Measurements from ENCODE around the gene TIAM1.

The TIAM1 gene

DNA sequence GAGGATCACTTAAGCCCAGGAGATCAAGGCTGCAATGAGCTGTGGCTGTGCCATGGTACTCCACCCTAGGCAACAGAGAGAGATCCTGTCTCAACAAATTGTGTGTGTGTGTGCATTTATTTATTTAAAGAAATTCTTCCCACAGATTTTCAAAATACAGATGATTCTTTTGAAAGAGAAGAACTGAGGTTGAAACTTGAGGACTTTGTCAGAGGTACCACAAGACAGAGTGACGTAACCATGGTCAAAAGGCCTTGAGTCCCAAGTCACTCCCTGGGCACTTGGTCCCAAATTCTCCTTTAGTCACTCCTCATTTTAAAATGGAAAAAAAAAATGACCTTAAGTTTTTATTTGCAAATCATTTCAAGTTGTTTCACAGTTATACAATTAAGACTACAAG, 57.4 kb downstream of the TIAM1 start:
- DNase-seq (ENCODE audit: low spot score) = no peak

DNA sequence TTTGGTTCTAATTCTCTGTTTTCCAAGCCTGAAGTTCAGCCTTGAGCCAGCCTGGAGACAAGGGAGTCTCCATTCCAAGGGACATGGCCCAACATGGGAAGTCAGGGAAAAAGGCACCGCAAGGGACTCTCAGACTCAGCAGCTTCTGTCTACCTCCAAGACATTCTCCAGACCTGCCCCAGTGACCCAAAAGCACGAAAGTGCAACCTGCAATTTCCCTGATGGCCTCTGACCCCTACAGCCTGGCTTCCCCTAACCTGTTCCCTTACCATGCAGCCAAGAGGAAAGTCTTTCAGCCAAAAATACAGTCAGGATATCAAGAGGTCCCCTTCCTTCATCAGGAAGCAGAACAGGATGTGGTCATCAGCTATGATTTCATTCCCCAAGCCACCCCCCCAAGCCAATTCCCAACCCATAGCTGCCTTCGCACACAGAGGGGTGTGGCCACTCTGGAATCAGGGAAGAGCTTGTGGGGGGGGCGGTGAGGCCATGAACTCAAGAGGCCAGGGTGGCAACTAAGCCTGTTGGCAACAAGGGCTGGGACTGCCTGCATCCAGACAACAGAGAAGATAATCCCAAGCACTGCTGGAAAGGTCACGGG, 59.2 kb downstream of the TIAM1 start:
- DNase-seq (ENCODE audit: low spot score) = no peak

DNA sequence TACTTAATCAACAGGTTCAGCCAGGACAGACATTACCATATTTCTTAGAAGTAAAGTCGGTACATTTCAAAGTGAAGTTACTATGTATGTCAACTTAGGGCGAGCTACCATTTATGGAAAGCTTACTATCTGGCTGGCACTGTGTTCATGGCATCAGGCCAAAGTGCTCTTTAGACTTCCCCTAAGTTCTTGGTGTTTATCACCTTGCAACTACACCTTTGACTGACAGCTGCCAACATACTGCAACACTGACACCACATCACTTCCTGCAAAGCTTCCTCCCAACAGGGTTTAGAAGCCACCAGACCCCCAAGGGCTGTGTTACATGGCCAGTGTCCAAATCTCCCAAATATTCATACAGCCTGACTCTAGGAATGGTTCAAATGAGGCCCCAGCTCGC, 61.0 kb downstream of the TIAM1 start:
- DNase-seq (ENCODE audit: low spot score) = no peak

DNA sequence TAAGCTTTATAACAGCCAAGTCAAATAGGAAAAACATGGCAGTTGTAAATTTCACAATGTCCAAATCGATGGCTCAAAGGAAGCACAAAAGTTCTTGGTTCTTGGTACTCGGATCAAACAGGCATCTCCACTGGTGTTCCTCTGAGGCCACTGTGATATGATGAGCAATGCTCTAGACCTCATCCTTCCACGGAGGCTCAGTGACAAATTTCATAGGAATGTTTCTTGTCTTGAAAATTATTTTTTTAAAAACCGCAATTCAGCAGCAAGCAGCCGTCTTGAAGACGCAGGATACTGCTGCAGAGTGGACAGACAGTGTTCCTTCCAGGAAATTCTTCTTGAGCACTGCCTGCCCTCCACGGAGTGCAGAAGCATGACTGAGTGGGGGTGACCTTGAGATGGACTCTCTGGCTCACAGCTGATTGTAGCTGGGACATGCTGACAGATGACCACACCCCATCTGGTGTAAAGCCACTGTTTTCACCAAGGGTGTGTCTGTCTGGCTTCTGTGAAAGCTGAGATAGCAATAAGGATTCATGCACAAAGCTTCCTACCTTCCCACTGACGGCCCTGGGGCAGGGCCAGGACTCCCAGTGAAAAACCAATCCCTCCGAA, 61.9 kb downstream of the TIAM1 start:
- no peak for DNase-seq (ENCODE audit: low spot score)

DNA sequence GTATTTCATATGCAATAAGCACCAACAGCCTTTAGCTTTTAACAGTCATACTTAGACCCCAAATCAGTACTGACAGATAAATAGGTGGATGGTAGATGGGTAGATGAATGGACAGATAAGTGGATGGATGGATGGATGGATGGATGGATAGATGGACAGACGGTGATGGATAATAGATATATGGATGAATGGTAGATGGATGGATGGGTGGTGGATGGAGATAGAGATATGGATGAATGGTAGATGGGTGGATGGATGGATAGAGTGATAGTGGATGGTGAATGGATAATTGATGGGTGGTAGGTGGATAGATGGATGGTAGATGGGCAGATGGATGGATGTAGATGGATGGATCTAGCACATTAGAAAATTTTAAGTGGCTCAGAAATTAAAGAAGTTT, 62.5 kb downstream of the TIAM1 start:
- DNase-seq (ENCODE audit: low spot score) = no peak

DNA sequence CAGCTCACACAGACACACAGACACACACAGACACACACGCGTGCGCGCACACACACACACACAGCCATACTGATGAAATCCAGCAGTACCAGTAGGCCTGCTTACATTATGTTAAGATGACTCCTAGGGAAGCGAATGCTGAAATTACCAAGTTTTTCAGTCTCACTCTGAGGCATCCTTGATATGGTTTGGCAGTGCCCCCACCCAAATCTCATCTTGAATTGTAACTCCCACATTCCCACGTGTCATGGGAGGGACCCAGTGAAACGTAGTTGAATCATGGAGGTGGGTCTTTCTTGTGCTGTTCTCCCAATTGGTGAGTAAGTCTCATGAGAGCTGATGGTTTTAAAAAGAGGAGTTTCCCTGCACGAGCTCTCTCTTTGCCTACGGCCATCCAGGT, 64.1 kb downstream of the TIAM1 start:
- no peak for DNase-seq (ENCODE audit: low spot score)

DNA sequence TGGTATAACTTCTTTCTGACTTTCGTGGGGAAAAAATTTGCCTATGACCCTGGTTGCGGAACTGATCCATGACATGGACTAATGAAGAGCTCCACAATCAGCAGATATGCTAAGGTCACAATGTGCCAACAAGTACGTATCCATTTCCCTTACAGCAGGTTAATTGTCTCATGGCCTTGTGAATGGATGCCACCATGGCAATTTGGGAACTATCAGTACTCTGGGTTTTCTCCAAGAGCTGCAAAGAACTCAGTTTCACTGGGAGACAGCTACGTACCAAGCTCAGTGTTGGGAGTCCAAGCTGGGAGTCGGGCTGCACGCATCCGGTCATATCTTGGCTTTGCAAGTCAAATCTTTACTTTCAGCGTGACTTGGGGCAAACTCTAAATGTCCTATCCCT, 64.8 kb downstream of the TIAM1 start:
- DNase-seq (ENCODE audit: low spot score) = no peak

DNA sequence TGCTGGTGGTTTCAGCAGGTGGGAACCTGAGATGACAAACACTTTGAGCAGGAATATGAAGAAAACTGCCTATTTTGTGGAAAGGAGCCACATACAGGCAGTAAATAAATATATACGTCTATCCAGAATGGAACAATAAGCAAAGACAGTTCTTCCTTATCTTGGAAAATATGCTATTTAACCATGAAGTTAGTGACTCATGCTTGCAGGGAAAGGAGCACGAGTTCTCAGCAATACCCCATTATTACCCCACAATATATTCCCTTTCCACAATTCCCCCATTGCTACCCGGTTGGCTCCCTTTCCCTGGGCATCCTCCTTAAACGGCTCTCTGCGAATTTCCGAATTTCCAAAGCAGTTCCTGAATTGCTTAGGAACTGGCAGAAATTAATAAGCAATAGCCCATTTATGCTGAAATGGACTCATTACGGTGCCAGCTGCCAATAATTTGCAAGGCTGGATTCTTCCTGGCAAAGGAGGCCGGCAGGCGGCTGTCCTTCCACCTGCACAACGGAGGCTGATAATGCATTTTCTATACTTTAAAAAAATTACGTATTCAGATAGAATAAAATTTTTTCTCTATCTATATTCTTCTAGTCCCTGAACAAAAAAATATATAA, 65.4 kb downstream of the TIAM1 start:
- no peak for DNase-seq (ENCODE audit: low spot score)

DNA sequence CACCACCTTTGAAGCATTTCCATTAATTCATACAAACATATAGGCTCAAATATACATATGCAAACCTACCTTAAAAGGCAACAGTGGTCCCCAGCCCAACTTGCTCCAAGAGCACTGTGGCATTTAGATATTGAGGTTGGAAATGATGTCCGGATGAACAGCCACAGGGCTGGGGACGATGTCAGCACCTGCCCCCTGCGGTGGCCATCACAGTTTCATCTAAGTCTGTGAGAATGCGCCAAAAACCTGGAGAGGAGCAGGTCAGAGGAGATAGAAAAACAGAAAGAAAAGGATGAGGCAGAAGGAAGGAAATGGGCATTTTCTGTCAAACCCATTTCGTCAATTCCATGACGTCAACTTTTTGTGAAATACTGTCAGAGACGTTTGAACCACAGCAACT, 67.4 kb downstream of the TIAM1 start:
- DNase-seq (ENCODE audit: low spot score) = no peak

DNA sequence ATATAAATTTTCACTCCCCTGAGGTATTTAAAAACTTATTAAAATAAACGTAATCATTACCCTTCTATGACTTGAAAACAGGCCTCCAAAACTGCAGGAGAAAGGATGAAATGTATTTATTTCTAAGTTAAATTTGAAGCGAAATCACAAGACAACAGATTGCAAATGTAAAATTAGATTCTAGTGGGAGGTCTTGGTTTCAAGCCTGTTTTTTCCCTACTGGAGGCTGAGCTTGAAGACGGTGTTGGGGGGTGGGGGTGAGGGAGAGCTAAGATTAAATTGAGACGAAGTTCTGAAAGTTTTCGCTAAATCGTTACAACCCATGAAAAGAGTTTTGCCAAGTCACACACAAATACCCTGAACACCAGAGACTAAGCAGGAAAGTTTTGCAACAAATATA, 68.2 kb downstream of the TIAM1 start:
- DNase-seq (ENCODE audit: low spot score) = no peak

DNA sequence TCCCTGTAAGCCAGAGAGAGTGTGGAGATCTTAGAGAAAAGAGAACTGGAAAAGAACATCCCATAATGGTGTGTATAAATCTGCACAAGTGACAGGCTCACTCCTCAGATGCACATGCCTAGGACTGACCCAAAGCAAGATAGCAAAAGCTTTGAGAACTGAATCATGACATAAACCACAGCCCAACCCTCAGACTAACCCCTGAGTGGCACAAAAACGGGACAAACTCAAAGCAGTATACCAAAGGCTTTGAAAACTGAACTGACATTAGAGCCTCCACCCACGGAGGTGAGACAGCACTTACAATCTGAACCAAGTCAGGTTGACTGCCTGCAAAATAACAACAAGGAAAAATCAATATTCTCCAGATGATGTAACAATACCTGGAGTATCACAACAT, 70.8 kb downstream of the TIAM1 start:
- DNase-seq (ENCODE audit: low spot score) = no peak

DNA sequence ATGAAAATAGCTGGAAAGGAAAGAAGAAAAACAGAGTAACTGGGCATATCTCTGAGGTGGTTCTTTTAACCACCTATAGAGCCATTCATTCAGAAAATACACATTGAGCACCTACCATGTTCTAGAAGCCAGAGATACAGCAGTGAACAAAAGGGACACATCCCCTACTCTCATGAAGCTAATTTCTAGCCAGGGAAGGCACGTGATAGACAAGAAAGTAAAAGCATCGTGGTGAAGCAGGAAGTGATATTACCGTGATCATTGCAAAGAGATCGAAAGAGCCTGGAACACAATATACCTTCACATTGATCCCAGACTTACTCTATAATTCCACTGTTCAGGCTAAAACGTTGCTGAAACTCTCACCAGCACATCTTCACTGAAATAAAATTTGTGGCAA, 76.0 kb downstream of the TIAM1 start:
- no peak for DNase-seq (ENCODE audit: low spot score)

DNA sequence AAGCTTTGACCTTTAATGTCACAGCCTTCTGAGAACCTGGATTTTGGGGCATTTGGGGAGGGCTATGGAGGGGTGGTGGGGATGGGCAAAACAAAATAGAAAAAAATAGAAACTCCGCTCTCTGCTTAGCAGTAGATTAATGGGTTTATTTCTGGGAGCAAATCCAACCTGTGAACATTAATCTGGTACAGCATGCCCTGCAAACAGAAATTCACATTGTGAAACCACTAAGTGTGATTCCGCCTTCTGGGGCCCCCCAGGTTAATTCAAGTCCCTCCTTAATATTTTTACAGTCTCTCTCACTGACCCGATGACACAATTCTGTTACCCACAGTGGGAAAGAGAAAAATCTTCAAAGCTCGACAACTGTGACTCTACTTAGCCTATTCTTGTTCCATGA, 76.4 kb downstream of the TIAM1 start:
- DNase-seq (ENCODE audit: low spot score) = no peak

DNA sequence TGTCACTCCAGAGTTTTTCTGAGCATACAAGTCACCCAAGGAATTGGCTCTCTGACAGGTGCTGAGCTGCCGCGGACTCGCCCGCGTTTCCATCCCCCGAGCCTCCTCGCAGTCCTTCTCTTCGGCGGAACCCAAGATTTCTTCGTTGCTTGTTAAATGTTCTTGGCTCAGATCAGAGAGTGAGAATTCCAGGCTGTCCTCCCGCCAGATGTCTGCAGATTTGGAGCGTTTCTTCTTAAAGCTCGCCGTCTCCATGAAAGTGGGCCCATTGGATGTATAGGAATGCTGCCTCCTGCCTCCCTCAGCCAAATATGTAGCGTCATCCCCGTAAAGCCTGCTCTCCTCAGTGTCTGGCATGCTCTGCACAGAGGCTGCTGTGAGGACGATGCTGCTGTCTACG, 77.8 kb downstream of the TIAM1 start:
- DNase-seq (ENCODE audit: low spot score) = no peak

DNA sequence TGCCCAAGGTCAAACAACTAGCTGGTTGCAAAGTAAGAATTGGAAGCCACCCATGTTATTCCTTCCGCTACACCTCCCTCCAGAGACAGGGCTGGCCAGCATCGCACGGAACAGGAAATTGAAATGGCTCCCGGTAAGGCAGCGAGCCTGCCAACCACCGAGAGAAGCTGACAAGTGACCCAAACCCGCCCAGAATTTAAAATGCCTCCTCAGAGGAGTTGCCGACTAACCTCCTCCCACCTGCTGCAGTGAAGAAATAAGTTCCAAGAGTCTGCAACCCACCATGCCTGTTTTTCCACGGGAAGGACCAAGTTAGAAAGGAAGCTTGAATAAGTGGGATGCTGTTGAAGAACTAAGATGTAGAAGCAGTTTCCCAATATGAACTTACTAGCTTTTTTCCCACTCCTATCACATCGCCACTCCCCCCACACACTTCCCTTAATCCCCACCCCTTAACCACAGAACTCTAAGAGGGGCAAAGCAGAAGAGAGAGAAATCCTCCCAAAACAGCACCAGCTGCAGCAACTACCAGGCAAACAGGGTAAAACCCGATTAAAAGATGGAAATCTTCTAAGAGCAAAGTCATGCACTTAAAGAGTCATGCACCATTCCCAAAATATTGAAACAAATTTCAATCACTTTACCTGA, 78.6 kb downstream of the TIAM1 start:
- no peak for DNase-seq (ENCODE audit: low spot score)

DNA sequence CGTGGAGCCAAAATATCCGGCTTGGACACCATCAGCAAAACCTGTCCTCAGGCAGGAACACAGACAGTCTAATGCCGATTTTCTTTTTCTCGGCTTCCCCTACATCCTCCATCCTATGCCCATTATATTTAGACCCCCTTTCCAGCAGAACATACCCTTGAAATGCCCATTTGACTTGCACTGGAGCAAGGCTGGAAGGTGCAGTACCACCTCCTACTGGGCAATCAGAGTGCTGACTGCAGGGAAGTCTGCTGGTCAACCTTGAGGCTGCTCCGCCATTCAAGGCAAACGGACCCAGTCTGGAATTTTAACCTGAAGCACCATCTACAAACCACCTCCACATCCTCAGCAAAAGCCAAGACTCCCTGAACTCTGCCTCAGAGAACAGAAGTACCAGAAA, 79.5 kb downstream of the TIAM1 start:
- DNase-seq (ENCODE audit: low spot score) = no peak

DNA sequence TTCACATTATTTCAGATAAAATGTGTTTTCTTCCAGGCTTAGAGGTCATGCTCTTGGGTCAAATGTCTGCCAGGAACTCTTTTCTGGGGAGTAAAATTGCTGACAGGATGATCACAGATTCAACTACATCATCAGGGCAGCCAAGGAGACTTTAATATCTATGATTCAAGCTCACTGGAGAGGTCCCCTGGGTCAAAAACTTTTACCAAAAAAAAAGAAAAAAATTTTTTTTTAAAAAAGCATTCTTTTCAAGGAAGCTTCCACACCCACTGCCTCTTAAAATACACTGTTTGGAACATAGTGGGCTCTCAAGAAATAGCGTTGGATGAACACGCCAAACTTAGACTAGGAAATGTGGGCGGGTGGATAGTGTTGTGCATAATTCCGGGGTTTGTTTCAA, 81.3 kb downstream of the TIAM1 start:
- DNase-seq (ENCODE audit: low spot score) = no peak

DNA sequence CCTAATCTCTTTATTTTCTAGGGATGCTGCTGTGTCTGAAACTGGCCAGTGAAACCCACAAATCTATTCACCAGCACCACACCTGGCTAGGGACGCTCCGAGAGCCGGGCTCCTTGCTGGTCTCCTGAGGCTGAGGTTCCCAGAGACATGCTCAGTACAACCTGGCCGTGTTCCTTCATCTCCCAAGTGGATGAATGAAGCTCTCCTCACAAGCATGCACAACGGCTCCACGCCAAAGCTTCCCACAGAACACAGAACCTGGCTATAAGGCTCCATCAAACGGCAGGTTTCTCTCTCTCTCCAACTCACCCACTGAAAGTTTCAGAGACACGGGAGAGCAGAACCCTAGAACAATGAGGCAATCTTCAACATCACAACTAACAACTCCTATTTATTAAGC, 82.3 kb downstream of the TIAM1 start:
- no peak for DNase-seq (ENCODE audit: low spot score)

DNA sequence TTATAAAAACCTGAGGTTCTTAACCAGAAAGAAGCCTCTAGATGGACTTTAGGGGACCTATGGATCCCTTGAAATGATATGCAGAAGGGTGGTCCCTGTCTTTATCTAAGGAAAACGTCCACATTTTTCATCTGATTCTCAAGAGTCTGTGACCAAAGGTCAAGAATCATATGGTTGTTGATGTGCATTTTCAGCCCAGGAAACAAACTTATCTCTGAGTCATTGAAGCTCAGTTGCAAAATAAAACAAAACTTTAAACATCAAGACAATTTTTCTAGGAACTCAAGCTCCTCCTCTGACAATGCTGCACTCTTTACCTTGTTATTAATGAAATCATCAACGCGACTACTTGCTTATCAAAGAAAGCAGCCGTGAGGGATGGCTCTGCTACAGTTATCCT, 83.3 kb downstream of the TIAM1 start:
- DNase-seq (ENCODE audit: low spot score) = no peak

DNA sequence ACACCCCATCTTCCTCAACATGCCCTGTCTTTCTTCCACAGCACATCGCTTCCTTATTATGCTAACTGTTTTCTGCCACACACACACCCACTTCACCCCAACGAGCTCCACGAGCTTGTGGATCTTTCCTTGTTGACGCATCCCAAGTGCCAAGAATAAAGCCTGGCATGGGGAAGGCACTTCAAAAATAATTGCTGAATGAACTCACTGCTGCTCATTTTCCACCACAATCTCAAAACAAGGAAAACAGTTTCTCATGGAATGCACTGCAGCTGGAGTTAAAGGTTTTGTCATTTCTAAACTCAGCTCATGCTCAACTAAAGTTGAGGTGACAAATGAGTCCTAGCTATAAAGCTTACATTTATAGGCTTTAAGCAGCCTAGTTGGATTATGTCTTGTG, 86.0 kb downstream of the TIAM1 start:
- DNase-seq (ENCODE audit: low spot score) = no peak

DNA sequence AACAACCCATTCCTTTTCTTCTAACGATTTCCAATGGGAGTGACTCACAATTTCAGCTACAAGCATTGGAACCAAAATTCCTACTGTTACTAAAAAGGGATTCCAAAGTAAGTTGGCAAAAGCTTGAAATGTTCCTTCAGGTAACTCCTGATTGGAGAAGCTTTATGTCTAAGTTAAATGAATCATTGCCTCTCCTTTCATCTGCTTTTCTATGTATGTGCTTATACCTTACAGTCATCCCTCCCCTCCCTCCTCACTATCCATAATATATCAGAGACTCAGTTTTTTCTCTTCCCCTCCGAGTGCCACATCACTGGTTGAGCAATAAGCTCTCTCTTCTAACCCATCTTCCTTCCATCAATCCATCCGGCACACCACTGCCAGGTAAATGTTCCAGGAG, 86.8 kb downstream of the TIAM1 start:
- no peak for DNase-seq (ENCODE audit: low spot score)

DNA sequence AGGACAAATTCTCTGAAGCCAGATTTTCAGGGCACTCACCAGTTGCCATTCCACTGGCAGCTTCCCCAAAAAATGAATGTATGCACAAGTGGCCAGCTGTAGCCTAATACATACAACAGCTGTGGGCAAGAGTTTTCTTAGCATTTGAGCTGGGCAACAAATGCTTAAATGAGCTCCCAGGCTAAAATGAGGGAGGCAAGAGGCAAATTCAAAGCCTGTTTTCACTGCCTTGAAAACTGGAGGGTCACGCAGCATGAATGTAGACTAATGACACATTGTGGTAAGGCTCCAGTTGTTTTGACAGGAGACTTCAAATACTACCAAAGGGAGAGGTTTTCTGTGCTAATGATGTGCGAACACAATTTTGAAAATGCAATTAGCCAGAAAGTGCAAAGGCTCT, 88.2 kb downstream of the TIAM1 start:
- DNase-seq (ENCODE audit: low spot score) = no peak

DNA sequence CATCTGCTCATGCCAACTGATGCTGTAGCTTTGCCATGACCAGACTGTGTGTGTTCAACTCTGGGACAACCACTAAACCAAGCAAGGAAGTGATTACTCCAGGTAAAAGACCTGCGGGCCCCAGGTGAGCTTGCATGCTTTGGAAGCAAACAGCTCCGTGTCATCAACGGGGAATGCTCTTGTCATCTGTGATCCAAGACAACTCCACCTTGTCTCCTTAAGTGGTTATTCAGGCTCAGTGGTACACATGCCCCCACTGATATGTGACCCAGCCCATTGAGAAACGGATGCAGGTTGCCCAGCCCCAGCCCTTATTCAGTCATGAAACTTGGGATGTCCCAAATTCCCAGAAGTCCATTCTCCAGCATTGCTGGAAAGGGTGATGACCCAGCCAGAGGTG, 89.0 kb downstream of the TIAM1 start:
- DNase-seq (ENCODE audit: low spot score) = no peak

DNA sequence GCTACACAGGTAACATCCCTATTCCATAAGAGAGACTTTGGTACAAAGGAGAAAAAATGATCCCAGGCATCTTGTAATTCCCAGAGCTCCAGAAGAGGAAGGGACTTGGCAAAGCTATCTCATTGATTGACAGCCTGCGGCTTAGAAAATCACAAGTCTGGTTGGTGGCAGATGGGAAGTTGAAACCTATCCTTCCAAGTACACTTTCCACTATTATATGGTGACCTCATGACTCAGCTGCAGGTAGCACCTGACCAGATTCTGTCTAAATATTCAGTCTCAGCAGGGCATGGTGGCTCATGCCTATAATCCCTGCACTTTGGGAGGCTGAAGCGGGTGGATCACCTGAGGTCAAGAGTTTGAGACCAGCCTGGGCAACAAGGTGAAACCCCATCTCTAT, 89.9 kb downstream of the TIAM1 start:
- DNase-seq (ENCODE audit: low spot score) = no peak
